K562 (cell line): ENCODE results near the gene ADD2. TPM values are rescaled to one million over a fixed set of nuclear protein-coding genes. Genes with fewer than 3 reads are reported as not detected.

Experiments
- ATAC-seq: fragments of 200-7000 bp; cut with Tn5 transposase; 3 replicates; pipeline ENCODE4 v1.9.1; 2020; ENCODE audit warnings: moderate library complexity
- BruUV-seq: library from RNA; stranded (reverse); fragments of 400-500 nt; replicated peaks from 2 replicates; lab custom pipeline; 2021; lab: Mats Ljungman, UMichigan
- CTCF ChIA-PET: fragments of 300-600 bp; formaldehyde crosslinking; extraction: SDS; loops from one replicate; lab custom pipeline; 2021; ENCODE audit warnings: low intra/inter-chr PET ratio; lab: Yijun Ruan, JAX
- POLR2A ChIA-PET: fragments of 300-600, 350-650 bp; sonication (Branson Sonifier 250); formaldehyde crosslinking; extraction: SDS; loops from one replicate; lab custom pipeline; 2021; ENCODE audit warnings: antibody characterized with exemption, inconsistent platforms; lab: Yijun Ruan, JAX
- DNase-seq, 4 experiments: peaks; one replicate each; pipeline versions ENCODE4 v3.0.0 to v3.0.0-alpha.2; 2011 to 2018; ENCODE audit warnings: low spot score in 3 of 4, mixed read lengths in 3 of 4; ENCODE audit errors: extremely low read depth in 1 of 4
- FAIRE-seq: peaks from 2 replicates; lab custom pipeline; 2011; peaks lifted over from hg19 to GRCh38; lab: Jason Lieb, UNC
- H2AFZ ChIP-seq: 2 replicates; pipeline ENCODE4 v1.6.0; 2011; ENCODE audit warnings: low read depth, low read length, control low read depth, inconsistent platforms
- H3K27ac ChIP-seq: fragments of 200-600 bp; 3 replicates; pipeline ENCODE4 v1.8.0; 2011; ENCODE audit warnings: low read depth, mild to moderate bottlenecking, control low read depth, inconsistent platforms, low read length, moderate library complexity, mixed read lengths; ENCODE audit errors: extremely low read depth
- H3K27me3 ChIP-seq, 2 experiments: fragments of 300-600 bp in 1 of 2; 2 replicates in 1 of 2; 3 replicates in 1 of 2; pipeline versions ENCODE4 v1.6.0 to v1.8.0; 2011; ENCODE audit warnings: inconsistent platforms in 2 of 2, low read length in 2 of 2, mild to moderate bottlenecking in 1 of 2, mixed read lengths in 1 of 2, moderate library complexity in 1 of 2; ENCODE audit not compliant: control insufficient read depth in 2 of 2, insufficient read depth in 2 of 2
- H3K36me3 ChIP-seq: fragments of 300-600 bp; 3 replicates; pipeline ENCODE4 v1.8.0; 2011; ENCODE audit warnings: mild to moderate bottlenecking, low read length, inconsistent platforms; ENCODE audit not compliant: control insufficient read depth, insufficient read depth
- H3K4me1 ChIP-seq, 2 experiments: fragments of 200-600 bp in 1 of 2; replicated peaks in 1 of 2; 2 replicates in 1 of 2; 3 replicates in 1 of 2; pipeline versions ENCODE4 v1.5.1 to v1.8.0; 2011; ENCODE audit warnings: inconsistent platforms in 2 of 2, low read length in 2 of 2, mild to moderate bottlenecking in 1 of 2, mixed read lengths in 1 of 2, moderate library complexity in 1 of 2; ENCODE audit not compliant: control insufficient read depth in 2 of 2, insufficient read depth in 2 of 2
- H3K4me2 ChIP-seq: 2 replicates; pipeline ENCODE4 v1.6.1; 2011; ENCODE audit warnings: low read length, control low read depth, inconsistent platforms, mixed read lengths; ENCODE audit not compliant: insufficient read depth
- H3K4me3 ChIP-seq: fragments of 200-600 bp; sonication (generic), shearing (Covaris generic); 2 replicates; pipeline ENCODE4 v1.5.1; 2016; ENCODE audit warnings: control low read depth, inconsistent platforms
- H3K79me2 ChIP-seq: fragments of 200-600 bp; 3 replicates; pipeline ENCODE4 v1.8.0; 2011; ENCODE audit warnings: low read length, inconsistent platforms; ENCODE audit not compliant: control insufficient read depth, insufficient read depth
- H3K9ac ChIP-seq, 2 experiments: 2 replicates each; pipeline versions ENCODE4 v1.6.0 to v1.6.1; 2011; ENCODE audit warnings: low read depth in 2 of 2, low read length in 2 of 2, control low read depth in 1 of 2, inconsistent platforms in 1 of 2, mild to moderate bottlenecking in 1 of 2, mixed read lengths in 1 of 2; ENCODE audit not compliant: insufficient read depth in 1 of 2
- H3K9me1 ChIP-seq: one replicate; pipeline ENCODE4 v1.6.0; 2011; ENCODE audit warnings: inconsistent platforms, mild to moderate bottlenecking, low read length, moderate library complexity; ENCODE audit not compliant: control insufficient read depth, insufficient read depth
- H3K9me3 ChIP-seq: replicated peaks from 2 replicates; pipeline ENCODE4 v1.5.1; 2011; ENCODE audit warnings: low read depth, low read length, inconsistent platforms; ENCODE audit not compliant: control insufficient read depth, insufficient read depth
- H4K20me1 ChIP-seq: replicated peaks from 2 replicates; pipeline ENCODE4 v1.6.1; 2011; ENCODE audit warnings: low read length, inconsistent platforms, mixed read lengths; ENCODE audit not compliant: control insufficient read depth, insufficient read depth
- CC2D1A ChIP-seq: fragments of 450-650 bp; IDR thresholded peaks from 2 replicates; pipeline ENCODE4 v1.6.1; 2017; ENCODE audit warnings: mild to moderate bottlenecking
- CEBPB ChIP-seq: fragments of 450-650 bp; IDR thresholded peaks from 2 replicates; pipeline ENCODE4 v1.6.1; 2016; ENCODE audit warnings: missing genetic modification characterization, missing compliant biosample characterization
- FOS ChIP-seq: IDR thresholded peaks from 3 replicates; pipeline ENCODE4 v1.6.1; 2011; ENCODE audit not compliant: insufficient read length; ENCODE audit errors: extremely low read depth
- FOXP1 ChIP-seq: sonication (generic); formaldehyde crosslinking; IDR thresholded peaks from 2 replicates; pipeline ENCODE4 v1.8.0; 2022; ENCODE audit warnings: mild to moderate bottlenecking, missing genetic modification reagents
- FUS ChIP-seq: fragments of 200-400 bp; formaldehyde crosslinking; optimal IDR thresholded peaks from 2 replicates; pipeline ENCODE3; 2017; ENCODE audit warnings: low read depth, low read length
- POU5F1 ChIP-seq: fragments of 150-350 bp; IDR thresholded peaks from 2 replicates; pipeline ENCODE4 v1.6.1; 2014; ENCODE audit warnings: borderline replicate concordance, low read length, low read depth, mild to moderate bottlenecking; ENCODE audit not compliant: partially characterized antibody
- SIX5 ChIP-seq, 2 experiments: IDR thresholded peaks; 2 replicates each; pipeline ENCODE4 v1.6.1; 2011; ENCODE audit warnings: low read length in 2 of 2, borderline replicate concordance in 1 of 2, low read depth in 1 of 2, mild to moderate bottlenecking in 1 of 2, moderate library complexity in 1 of 2; ENCODE audit not compliant: insufficient read depth in 1 of 2
- SMC3 ChIP-seq: conservative IDR thresholded peaks from 2 replicates; pipeline ENCODE4 v1.6.1; 2011; ENCODE audit warnings: low read depth, low read length, improper control_type of control experiment; ENCODE audit not compliant: insufficient read depth
- SNRNP70 ChIP-seq: fragments of 200-400 bp; formaldehyde crosslinking; optimal IDR thresholded peaks from 2 replicates; pipeline ENCODE3; 2017; ENCODE audit warnings: low read depth, low read length
- SP2 ChIP-seq: IDR thresholded peaks from 2 replicates; pipeline ENCODE4 v1.6.1; 2011; ENCODE audit warnings: mild to moderate bottlenecking, low read depth, low read length, moderate library complexity; ENCODE audit not compliant: poor library complexity, severe bottlenecking; ENCODE audit errors: extremely low read depth
- SPI1 ChIP-seq: IDR thresholded peaks from 2 replicates; pipeline ENCODE4 v1.6.1; 2011; ENCODE audit warnings: low read depth, low read length, control low read depth, borderline replicate concordance
- ZBTB5 ChIP-seq: fragments of 450-650 bp; IDR thresholded peaks from 2 replicates; pipeline ENCODE4 v1.6.1; 2017; ENCODE audit warnings: antibody characterized with exemption
- ZFP36 ChIP-seq: fragments of 150-350 bp; IDR thresholded peaks from 2 replicates; pipeline ENCODE4 v1.6.1; 2018; ENCODE audit warnings: low read length, low read depth; ENCODE audit not compliant: partially characterized antibody
- WGBS: fragments of 100-300 bp; shearing (Covaris generic); methylation state at CpG from one replicate; pipeline ENCODE4 v1.1.6; 2016; ENCODE audit warnings: low coverage, mixed read lengths; ENCODE audit not compliant: insufficient coverage; ENCODE audit errors: missing lambda C conversion rate; 5-methylcytosine and 5-hydroxymethylcytosine counted together
- in situ Hi-C: fragments of 300-500 bp; cut with MboI; formaldehyde crosslinking; loops from 4 replicates; pipeline ENCODE4 v1.15.0; 2018; ENCODE audit warnings: inconsistent platforms, mixed read lengths
- intact Hi-C: fragments of 100-400 bp; cut with micrococcal nuclease; formaldehyde crosslinking; loops from 2 replicates; pipeline ENCODE4 v1.14.2; 2022
- polyA plus RNA-seq, 8 experiments: library from polyadenylated mRNA; depleted of rRNA in 4 of 8; stranded (reverse) in 5 of 8; unstranded in 3 of 8; fragments of >200 nt; fragmentation: Nextera tagmentation in 2 of 8; fragmentation: Illumina TruSeq in 1 of 8; extraction: Ambion mirVana in 2 of 8; extraction: Trizol in 1 of 8; gene quantifications; 2 replicates each; pipeline versions ENCODE4 v1.2.1 to v1.2.3, GENCODE V29; 2011 to 2014; ENCODE audit warnings: inconsistent platforms in 1 of 8, missing spikeins in 1 of 8
- total RNA-seq, 7 experiments: library from RNA; depleted of rRNA in 6 of 7; stranded (reverse); fragments of >200 nt in 6 of 7; fragmentation: Illumina TruSeq in 2 of 7; extraction: Trizol in 2 of 7; gene quantifications; 2 replicates each; pipeline versions ENCODE4 v1.2.1 to v1.2.3, GENCODE V29; 2011 to 2021; ENCODE audit warnings: low replicate concordance in 1 of 7
- TF ChIP-seq, protein P1 (sequence below): sonication (generic); formaldehyde crosslinking; IDR thresholded peaks from 2 replicates; pipeline ENCODE4 v1.8.0; 2022; ENCODE audit warnings: mild to moderate bottlenecking, missing genetic modification reagents
- TF ChIP-seq, protein P2 (sequence below): fragments of 250-450 bp; sonication (Bioruptor Pico); IDR thresholded peaks from 2 replicates; pipeline ENCODE4 v1.8.0; 2022; ENCODE audit warnings: moderate library complexity, mild to moderate bottlenecking, inconsistent platforms
- TF ChIP-seq, protein P3 (sequence below): fragments of 450-650 bp; formaldehyde crosslinking; IDR thresholded peaks from 2 replicates; pipeline ENCODE4 v1.4.0; 2020; ENCODE audit warnings: mild to moderate bottlenecking, moderate library complexity

Gene ADD2
- total and polyA plus RNA-seq, 9 of the 15 experiments (the other 6 are each of a cell fraction or from before 2014, with no cell fraction given): 3.5 to 63.0 (median 36.2) TPM

- peak; percentile 29 for FAIRE-seq
- intact Hi-C loops: no loop called here
Measured at GRCh38 chr2:70778676-70779075, 10.7 kb upstream of the ADD2 start.

More at GRCh38 chr2:70778676-70779075, 10.7 kb upstream of the ADD2 start:
- in situ Hi-C loops: loop anchor here (25.0 kb wide), 1 partner anchor 466 kb away; the partner anchor contains the start of gene FAM136A
- Histone ChIP-seq H3K9me1 (no peaks in the 10 kb centered on the region), H3K4me1 (peaks cover 0 to 8% of the 10 kb centered on the region in 2 experiments; a peak in 3 of 5 replicates), H3K36me3 (no peaks in the 10 kb centered on the region), H3K9me3 (no peaks in the 10 kb centered on the region), H4K20me1 (no peaks in the 10 kb centered on the region), H2AFZ (no peak overlapping the region), H3K4me3 (no peak overlapping the region), H3K27ac (no peak overlapping the region), H3K9ac (no peak overlapping the region), H3K4me2 (no peak overlapping the region), H3K79me2 (no peaks in the 10 kb centered on the region), H3K27me3 (no peaks in the 10 kb centered on the region)
- TF ChIP-seq ZFP36 (no peak), SIX5 (IDR thresholded peaks at IDR 0.05; ENCODE audit: borderline replicate concordance in 1 of 2, insufficient read depth in 1 of 2, low read depth in 1 of 2, low read length in 2 of 2) (no peak), FOXP1 (CRISPR knock-in tag) (no peak), POU5F1 (no peak), SNRNP70 (no peak), FOS (no peak), ZBTB5 (no peak), SP2 (no peak), CEBPB (no peak), SPI1 (no peak), FUS (no peak), SMC3 (no peak), CC2D1A (no peak)
- TF ChIP-seq, protein P1, sequence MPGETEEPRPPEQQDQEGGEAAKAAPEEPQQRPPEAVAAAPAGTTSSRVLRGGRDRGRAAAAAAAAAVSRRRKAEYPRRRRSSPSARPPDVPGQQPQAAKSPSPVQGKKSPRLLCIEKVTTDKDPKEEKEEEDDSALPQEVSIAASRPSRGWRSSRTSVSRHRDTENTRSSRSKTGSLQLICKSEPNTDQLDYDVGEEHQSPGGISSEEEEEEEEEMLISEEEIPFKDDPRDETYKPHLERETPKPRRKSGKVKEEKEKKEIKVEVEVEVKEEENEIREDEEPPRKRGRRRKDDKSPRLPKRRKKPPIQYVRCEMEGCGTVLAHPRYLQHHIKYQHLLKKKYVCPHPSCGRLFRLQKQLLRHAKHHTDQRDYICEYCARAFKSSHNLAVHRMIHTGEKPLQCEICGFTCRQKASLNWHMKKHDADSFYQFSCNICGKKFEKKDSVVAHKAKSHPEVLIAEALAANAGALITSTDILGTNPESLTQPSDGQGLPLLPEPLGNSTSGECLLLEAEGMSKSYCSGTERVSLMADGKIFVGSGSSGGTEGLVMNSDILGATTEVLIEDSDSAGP: no peak
- TF ChIP-seq, protein P2, sequence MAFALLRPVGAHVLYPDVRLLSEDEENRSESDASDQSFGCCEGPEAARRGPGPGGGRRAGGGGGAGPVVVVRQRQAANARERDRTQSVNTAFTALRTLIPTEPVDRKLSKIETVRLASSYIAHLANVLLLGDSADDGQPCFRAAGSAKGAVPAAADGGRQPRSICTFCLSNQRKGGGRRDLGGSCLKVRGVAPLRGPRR: no peak
- TF ChIP-seq, protein P3, sequence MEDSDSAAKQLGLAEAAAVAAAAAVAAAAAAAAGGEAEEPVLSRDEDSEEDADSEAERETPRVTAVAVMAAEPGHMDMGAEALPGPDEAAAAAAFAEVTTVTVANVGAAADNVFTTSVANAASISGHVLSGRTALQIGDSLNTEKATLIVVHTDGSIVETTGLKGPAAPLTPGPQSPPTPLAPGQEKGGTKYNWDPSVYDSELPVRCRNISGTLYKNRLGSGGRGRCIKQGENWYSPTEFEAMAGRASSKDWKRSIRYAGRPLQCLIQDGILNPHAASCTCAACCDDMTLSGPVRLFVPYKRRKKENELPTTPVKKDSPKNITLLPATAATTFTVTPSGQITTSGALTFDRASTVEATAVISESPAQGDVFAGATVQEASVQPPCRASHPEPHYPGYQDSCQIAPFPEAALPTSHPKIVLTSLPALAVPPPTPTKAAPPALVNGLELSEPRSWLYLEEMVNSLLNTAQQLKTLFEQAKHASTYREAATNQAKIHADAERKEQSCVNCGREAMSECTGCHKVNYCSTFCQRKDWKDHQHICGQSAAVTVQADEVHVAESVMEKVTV (CRISPR knock-in tag): no peak
- POLR2A ChIA-PET: interaction anchor here (0.6 to 1.3 kb wide), 4 partner anchors 9 to 485 kb away, joined by 3 to 4 read pairs (median 4); partner anchors contain the start of gene ADD2
- CTCF ChIA-PET: no interaction called here
- BruUV-seq: no TSS peak
- DNase-seq (no peak), ATAC-seq (no peak)
- 56% methylated on average over 1 of the region's 1 CpG for WGBS
